GM19099 (cell line): ENCODE data around the gene HDAC4.

ENCODE experiments used
- POLR2A ChIP-seq: IDR thresholded peaks from 3 replicates; pipeline ENCODE4 v1.6.1; 2011; ENCODE audit warnings: low read depth; ENCODE audit not compliant: insufficient read length; ENCODE audit errors: extremely low read depth

HDAC4 gene

DNA sequence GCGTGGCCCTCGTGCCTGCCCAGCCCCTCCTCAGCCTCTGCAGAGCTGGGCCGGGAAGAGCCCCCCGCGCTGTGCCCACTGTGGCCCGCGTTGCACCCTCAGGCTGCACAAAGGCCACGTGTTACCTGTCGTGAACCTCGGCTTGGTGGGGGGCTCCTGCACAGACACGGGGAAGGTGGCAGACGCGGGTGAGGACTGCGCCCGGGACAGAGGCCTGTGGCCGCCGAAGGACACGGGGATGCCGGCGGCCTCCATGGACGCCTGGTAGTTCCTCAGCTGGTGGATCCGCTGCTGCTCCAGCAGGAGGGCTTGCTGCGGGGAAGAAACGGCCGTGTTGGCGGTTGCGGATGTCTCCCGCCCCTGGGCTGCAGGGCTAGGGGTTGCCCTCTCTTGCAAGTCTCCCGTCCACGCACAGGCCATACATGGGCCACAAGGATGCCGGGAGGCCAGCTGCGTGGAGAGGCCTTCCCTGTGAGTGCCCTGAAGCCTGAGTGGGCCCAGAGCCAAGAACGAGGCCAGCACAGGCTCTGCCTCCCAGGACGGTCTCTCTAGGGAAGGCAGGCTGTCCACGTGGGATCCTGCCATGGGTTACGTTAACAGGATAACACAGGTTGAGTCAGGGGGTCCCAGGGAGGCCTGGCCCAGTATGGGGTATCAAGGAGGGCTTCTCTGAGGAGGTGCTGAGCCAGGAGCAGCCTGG, 289.3 kb downstream of the HDAC4 start:
- no peak for TF ChIP-seq POLR2A

DNA sequence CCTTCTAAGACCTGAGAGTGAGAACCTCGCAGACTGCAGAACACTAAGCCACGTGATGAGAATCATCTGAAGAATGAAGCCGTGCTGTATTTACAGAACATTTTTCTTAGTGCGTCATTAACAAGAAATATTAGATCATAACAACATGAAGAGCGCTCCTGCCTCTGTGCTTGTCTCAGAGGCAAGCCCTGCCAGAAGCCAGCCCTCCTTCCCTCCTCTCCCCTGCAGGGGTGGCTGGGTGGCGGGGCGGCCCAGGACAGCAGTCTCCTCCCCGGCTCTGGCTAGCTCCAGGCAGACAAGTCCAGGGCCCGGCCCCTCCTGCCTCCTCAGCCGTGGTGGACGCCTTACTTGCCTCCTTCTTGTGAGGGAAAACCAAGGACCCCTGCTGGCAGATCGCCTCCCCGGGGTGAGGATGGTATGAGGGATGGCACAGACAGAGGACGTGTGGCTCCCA, 290.2 kb downstream of the HDAC4 start:
- no peak for TF ChIP-seq POLR2A

DNA sequence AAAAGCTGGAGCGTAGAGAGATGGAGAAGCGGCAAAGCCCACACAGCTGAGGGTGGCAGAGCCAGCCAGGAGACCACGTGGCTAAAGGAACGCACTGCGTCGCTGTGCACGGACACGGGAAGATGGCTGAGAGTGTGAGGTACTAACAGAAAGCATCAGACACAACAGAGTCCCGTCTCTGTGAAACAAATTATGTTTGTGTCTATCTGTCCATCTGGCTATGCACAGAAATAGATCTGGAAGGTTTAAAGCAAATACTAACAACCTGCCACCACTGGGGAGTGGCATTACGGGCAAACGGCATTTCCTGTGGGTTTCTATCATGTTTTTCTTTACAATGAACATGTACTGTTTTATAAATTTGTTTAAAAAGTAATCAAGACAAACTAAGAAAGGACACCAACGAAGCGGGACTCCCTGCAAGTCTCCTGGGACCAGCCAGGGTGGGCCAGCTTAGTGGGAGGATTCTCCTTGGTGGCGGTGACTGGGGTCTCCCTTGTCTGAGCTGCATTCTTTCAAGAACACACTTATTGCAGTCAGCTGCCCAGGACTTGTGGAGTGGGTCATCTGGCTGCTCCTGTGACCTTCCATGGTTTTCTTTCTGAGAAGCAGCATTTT, 290.8 kb downstream of the HDAC4 start:
- TF ChIP-seq POLR2A: no peak

DNA sequence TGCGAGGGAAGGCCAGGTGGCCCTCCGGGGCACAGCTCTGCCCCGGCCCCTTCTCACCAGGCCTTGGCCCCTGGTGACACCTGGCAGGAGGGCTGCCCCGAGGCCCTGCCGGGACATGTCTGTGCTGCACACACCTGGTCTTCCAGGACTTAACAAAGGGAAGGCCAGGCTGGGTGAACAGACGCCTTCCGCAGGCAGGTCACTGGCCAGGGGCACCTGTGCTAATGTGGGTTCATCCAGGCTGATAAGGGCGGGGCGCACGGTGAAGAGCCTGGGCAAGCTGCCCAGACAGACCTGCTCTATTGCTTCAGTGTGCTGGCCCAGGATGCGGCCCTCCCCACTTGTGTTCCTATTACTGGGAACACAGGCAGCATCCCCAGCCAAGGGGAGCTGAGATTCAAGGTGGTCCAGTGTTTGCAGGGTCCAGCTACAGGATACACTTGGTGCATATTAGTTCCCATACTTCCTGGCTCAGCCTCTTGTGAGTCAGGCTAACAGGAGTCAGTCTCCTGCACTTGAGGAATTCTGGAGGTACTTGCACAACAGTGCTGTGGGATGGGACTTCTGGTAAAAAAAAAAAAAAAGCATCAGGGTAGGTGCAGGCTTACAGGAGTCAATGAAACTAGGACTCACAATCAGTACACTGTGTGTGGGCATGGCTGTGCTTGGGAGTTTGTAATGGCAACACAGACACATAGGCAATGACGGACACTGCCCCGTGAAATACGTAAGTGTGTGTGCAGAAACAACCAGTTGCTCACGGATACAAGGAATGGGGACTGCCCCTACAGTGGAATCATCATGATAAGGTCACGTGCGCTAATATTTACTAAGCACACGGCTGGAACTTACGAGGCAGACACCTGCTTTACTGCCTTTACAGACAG, 291.5 kb downstream of the HDAC4 start:
- TF ChIP-seq POLR2A: no peak

DNA sequence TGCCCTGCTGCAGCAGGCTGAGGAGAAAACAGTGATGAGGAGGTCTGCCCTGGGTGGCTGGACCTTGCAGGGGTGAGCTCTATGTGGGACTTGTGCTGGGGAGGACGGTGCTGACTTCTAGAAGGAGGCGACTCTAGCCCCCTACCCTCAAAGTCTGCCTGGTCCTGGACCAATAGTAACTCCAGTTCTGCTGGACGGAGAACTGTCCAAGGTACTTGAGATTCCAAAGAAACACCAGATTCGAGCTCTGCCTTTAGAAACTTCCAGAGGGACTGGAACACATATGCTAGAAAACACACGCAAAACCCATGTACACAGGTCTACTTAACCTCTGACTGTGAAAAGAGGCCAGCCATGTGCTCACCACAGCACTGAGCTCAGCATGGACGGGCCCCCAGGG, 292.4 kb downstream of the HDAC4 start:
- no peak for TF ChIP-seq POLR2A

DNA sequence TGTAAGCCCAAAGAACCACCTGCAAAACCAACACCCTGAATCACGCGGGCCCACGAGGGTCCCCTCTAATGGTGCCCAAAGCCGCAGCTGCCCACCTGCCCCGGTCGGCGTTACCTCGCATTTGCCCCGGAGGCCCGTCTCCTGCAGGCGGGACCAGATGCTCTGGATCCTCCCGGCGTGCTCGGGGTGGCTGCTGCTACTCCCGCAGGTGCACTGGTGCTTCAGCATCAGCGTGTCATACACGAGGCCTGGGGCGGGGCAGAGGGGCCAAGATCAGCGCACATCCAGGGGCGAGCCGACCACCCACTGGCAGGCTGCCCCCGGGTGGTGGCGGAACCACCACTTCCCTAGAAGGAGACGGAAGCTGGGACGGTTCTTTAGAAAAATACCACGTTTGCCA, 292.9 kb downstream of the HDAC4 start:
- TF ChIP-seq POLR2A: no peak

DNA sequence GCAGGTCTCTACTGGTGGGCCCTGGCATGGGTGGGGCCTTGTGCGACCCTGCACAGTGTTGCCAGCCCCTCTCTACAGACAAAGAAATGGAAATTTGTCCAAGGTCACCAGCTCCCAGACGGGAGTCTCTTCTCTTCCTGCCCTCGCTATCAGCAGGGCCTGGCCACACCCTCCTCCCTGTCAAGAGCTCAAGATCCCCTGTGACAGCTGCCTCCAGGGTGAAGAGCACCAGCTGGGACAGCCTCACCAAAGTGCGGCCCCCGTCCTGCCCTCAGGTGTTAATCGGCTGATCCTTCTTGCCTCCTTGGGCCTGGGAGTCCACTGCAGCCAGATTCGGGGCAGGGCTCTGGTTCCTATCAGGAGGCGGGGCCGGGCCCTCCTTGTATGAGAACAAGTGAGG, 293.9 kb downstream of the HDAC4 start:
- no peak for TF ChIP-seq POLR2A

DNA sequence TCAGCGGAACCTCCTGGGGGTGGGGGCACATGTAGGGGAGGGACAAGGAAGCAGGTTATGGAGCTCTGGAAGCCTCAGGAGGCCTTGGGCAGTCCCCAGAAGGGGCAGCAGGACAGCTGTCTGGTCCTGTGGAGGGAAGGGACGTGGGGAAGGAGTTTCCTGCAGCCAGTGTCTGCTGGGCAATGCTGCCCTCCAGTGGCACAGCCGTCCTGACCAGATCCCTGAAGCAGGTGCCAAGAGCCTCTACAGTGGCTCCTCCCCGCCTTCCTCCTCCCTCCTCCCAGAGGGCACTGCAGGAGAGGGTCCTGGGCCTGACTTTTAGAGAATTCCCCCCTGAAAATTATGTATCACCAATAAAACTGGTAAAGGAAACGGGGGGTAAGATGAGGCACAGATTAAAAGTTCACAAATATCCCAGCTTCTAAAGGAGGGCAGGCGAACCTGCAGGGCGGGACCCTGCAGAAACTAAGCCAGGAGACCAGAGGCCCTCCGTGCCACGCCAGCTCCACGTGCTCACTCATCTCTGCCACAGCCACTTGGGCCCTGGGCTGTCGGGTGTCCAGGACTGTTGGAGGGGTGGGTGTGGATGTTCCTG, 294.4 kb downstream of the HDAC4 start:
- no peak for TF ChIP-seq POLR2A

DNA sequence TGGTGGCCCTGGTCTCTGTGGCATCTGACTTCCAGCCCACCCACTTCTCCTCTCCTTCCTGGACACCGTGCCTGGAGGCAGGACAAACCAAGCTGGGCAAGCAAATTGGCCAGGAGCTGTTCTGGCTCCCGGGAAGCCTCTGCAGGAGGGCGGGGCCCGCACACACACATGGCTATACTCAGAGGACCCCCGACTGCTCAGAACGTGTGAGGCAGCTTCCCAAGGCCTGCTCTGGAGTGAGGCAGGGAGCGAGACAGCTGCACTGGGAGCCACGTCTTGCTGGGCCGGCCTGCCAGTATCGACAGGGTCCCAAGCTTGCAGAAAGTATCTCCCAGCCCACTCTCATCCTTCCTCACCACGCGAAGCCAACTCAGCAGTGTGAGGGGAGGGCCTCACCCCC, 295.6 kb downstream of the HDAC4 start:
- TF ChIP-seq POLR2A: no peak

DNA sequence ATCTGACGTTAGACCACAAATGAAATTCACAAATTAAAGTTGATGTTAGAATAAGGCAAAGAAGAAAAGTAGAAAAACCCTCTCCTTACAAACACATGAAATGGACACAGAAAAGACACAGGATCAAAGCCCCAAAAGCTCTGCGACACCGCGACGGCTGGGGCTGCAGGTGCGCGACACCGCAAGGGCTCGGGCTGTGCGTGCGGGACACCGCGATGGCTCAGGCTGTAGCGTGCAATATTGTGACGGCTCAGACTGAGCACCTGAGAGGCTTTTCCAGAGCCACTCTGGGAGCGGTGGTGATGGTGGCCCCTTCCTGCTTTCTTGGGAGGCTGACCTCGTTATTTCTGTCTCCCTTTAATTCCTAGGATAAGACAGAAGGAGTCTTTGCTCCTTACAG, 296.0 kb downstream of the HDAC4 start:
- no peak for TF ChIP-seq POLR2A

DNA sequence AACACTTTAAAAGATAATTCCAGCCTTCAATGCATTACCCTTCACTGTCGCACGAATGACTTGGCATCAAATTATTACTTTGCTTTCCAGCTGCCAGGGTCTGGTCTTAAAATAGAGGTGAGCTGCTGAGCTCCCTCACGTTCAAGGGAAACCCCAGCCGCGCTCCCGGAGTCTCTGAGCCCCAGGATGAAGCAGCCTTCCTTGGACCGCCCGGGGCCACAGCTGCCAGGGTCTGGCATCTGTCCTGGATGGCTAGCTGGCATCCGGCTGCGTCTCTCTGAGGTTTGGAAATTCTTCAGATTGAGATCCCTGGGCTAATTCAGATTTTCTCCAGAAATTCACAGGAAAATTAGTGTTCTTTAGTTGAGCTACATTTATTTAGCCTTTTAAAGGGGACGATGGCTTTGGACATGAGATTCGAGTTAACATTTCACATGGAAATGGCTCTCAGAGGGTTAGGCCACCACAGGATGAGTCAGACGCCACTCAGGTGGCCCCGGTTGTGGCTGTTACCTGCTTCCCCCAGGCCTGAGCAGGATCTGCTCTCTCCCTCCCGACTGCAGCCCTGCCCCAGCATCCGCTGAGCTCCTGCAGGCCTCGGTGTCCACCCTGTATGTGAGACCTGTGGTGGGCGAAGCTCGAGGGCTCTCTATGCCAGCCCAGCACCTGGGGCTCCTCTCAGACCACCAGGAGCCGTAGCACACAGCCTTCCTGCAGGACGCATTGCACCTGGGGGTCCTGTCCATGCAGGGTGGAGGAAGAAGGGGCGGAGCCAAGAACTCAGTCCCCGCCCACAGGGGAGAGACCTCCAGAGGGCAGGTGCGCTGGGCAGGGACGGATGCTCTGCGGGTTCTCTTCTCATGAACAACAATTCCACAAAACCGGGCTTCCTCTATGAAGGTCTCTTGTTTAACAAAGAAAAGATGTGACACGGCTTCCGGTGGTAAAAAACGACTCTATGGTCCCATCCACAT, 297.4 kb downstream of the HDAC4 start:
- TF ChIP-seq POLR2A: no peak

DNA sequence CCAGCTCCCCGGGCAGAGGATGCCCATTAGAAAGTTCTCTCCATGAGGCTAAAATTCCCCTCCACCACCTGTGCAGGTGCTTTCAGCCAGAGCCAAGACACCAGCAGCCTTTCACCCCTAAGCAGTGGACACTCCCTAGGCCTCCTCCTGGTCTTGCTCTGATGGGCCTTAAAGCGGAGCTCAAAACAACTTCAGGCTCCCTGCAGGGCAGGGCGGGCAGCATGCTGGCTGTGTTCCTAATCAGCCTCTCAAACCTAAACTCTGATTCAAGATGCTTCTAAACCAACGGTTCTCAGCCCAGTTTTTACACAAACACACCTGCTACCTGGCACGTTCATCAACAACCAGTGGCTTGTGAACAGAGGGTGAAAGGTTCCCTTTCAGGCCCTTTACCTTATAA, 298.6 kb downstream of the HDAC4 start:
- TF ChIP-seq POLR2A: no peak

DNA sequence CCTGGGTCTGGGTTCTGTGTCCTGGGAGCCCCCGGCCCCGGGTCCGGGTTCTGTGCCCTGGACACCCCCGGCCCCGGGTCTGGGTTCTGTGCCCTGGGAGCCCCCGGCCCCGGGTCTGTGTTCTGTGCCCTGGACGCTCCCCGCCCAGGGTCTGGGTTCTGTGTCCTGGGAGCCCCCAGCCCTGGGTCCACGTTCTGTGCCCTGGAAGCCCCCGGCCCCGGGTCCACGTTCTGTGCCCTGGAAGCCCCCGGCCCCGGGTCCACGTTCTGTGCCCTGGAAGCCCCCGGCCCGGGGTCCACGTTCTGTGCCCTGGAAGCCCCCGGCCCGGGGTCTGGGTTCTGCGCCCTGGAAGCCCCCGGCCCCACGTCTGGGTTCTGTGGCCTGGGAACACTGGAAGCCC, 299.0 kb downstream of the HDAC4 start:
- TF ChIP-seq POLR2A: no peak

DNA sequence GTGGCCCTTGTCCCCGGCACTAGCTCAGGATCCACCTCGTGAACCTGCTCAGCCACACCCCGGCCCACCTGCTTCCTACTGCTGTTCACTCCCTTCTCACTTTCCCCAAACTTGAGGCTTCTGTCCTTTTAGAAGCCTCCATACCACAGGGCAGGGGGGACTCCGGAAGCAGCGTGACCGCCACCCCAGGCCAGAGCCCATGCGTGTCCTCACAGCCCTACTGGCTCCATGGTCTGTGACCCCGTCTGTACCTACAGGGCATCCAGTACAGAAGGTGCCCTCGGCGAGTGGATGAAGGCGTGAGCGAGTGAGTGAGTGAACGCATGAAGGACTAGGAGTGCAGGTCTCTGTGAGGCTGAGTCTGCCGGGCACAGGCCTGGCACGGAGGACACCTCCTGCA, 299.7 kb downstream of the HDAC4 start:
- TF ChIP-seq POLR2A: no peak
